ENCODE measurements around the gene CAMK4.

Gene CAMK4

GRCh38 chr5:111494355-111494999, 270.3 kb downstream of the CAMK4 start:
- Histone ChIP-seq H3K27ac (ENCODE audit: poor library complexity, severe bottlenecking) (peak overlapping the region; percentile 74), H3K27me3 (ENCODE audit: insufficient read depth, poor library complexity, severe bottlenecking) (no peaks in the 10 kb centered on the region), H3K4me1 (ENCODE audit: insufficient read depth, poor library complexity, severe bottlenecking) (peaks cover 51% of the 10 kb centered on the region), H3K36me3 (ENCODE audit: low read depth) (peaks cover 64% of the 10 kb centered on the region), H3K9me3 (ENCODE audit: severe bottlenecking) (no peaks in the 10 kb centered on the region), H3K4me3 (ENCODE audit: severe bottlenecking) (no peak overlapping the region)
- TF ChIP-seq CTCF (IDR thresholded peaks at IDR 0.05; ENCODE audit: poor library complexity, severe bottlenecking), result no peak
- ATAC-seq (ENCODE audit: low read depth) (peak; percentile 79), DNase-seq (ENCODE audit: low spot score) (no peak)

DNA sequence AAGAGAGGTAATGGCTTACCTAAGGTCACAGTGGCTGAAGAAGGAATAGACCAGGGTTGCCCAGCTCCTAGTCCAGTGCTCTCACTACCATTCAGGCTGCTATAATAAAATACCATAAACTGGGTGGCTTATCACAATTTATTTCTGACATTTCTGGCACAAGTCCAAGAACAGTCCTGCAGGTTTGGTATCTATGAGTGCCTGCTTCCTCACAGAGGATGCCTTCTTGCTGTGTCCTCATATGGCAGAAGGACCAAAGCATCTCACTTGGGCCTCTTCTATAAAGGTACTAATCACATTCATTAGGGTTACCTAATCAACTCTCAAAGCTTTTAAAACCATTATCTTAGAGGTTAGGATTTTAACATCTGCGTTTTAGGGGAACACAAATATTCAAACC, 271.0 kb downstream of the CAMK4 start:
- Histone ChIP-seq H3K27me3 (ENCODE audit: insufficient read depth, poor library complexity, severe bottlenecking) (no peaks in the 10 kb centered on the region), H3K36me3 (ENCODE audit: low read depth) (peaks cover 71% of the 10 kb centered on the region), H3K27ac (ENCODE audit: poor library complexity, severe bottlenecking) (peak overlapping the region; percentile 74), H3K4me1 (ENCODE audit: insufficient read depth, poor library complexity, severe bottlenecking) (peaks cover 51% of the 10 kb centered on the region), H3K4me3 (ENCODE audit: severe bottlenecking) (no peak overlapping the region), H3K9me3 (ENCODE audit: severe bottlenecking) (no peaks in the 10 kb centered on the region)
- TF ChIP-seq CTCF (IDR thresholded peaks at IDR 0.05; ENCODE audit: poor library complexity, severe bottlenecking), result no peak
- DNase-seq (ENCODE audit: low spot score) (no peak), ATAC-seq (ENCODE audit: low read depth) (peak; percentile 15)

DNA sequence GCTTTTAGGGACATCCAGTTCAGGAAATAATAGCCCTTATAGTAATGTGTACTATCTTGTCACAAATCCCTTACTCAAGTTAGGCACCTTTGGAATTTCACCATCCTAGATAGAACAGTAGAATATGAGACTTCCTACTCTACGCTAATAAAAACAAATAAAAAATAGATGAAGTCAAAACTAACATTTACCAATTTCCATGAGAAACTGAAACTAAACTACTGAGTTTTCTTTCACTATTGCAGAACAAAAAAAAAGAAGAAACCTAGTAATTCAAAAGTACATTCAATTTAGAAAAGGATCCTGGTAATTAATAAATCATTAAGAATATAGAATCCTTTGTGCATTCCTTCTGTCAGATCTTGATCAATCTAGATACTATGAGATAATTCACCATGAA, 274.2 kb downstream of the CAMK4 start:
- Histone ChIP-seq H3K4me1 (ENCODE audit: insufficient read depth, poor library complexity, severe bottlenecking) (peaks cover 58% of the 10 kb centered on the region), H3K27me3 (ENCODE audit: insufficient read depth, poor library complexity, severe bottlenecking) (no peaks in the 10 kb centered on the region), H3K4me3 (ENCODE audit: severe bottlenecking) (no peak overlapping the region), H3K9me3 (ENCODE audit: severe bottlenecking) (no peaks in the 10 kb centered on the region), H3K27ac (ENCODE audit: poor library complexity, severe bottlenecking) (no peak overlapping the region), H3K36me3 (ENCODE audit: low read depth) (peaks cover 99% of the 10 kb centered on the region)
- ATAC-seq (ENCODE audit: low read depth), result no peak
- no peak for DNase-seq (ENCODE audit: low spot score)
- no peak for TF ChIP-seq CTCF (IDR thresholded peaks at IDR 0.05; ENCODE audit: poor library complexity, severe bottlenecking)

DNA sequence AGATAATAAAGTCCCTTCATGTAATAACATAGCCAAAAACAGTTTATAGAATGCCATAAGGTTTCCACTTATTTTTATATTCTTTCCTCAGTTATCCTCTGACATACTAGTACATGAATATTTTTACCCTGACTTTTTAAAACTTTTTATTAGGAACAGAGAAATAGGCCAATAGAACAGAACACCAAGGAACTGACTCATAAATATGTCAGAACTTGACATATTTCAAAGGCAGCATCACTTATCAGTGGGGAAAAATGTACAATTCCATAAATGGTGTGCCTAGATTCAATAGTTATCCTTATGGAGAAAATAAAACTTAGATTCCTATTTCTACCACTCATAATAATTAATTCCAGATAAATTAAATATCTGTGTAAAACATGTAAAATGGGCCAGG, 278.8 kb downstream of the CAMK4 start:
- no peak for TF ChIP-seq CTCF (IDR thresholded peaks at IDR 0.05; ENCODE audit: poor library complexity, severe bottlenecking)
- ATAC-seq (ENCODE audit: low read depth) (peak; percentile 80), DNase-seq (ENCODE audit: low spot score) (no peak)
- Histone ChIP-seq H3K36me3 (ENCODE audit: low read depth) (peaks cover 99% of the 10 kb centered on the region), H3K9me3 (ENCODE audit: severe bottlenecking) (no peaks in the 10 kb centered on the region), H3K27me3 (ENCODE audit: insufficient read depth, poor library complexity, severe bottlenecking) (no peaks in the 10 kb centered on the region), H3K27ac (ENCODE audit: poor library complexity, severe bottlenecking) (peak overlapping the region; percentile 62), H3K4me3 (ENCODE audit: severe bottlenecking) (no peak overlapping the region), H3K4me1 (ENCODE audit: insufficient read depth, poor library complexity, severe bottlenecking) (peaks cover 50% of the 10 kb centered on the region)

GRCh38 chr5:111505096-111505495, 280.9 kb downstream of the CAMK4 start:
- no peaks in the 10 kb centered on the region for H3K9me3 ChIP-seq (ENCODE audit: severe bottlenecking)
- H3K36me3 ChIP-seq (ENCODE audit: low read depth), result peaks cover 99% of the 10 kb centered on the region
- DNase-seq (ENCODE audit: low spot score), result no peak
- peaks cover 58% of the 10 kb centered on the region for H3K4me1 ChIP-seq (ENCODE audit: insufficient read depth, poor library complexity, severe bottlenecking)
- no peak for ATAC-seq (ENCODE audit: low read depth)
- H3K27ac ChIP-seq (ENCODE audit: poor library complexity, severe bottlenecking), result peak overlapping the region; percentile 62
- no peaks in the 10 kb centered on the region for H3K27me3 ChIP-seq (ENCODE audit: insufficient read depth, poor library complexity, severe bottlenecking)
- TF ChIP-seq CTCF (IDR thresholded peaks at IDR 0.05; ENCODE audit: poor library complexity, severe bottlenecking), result no peak
- no peak overlapping the region for H3K4me3 ChIP-seq (ENCODE audit: severe bottlenecking)
